Activated CD4-positive, alpha-beta T cell treated with anti-CD3 and anti-CD28 coated beads, Interleukin-2, amount 10 ng/mL, durations not matched to agents 7 days and 5 days (primary cell): Measurements from ENCODE around the gene THOC1. TPM values are rescaled to one million over a fixed set of nuclear protein-coding genes. Genes with fewer than 3 reads are reported as not detected.
"Not testable (repeated sequence)": the region's sequence is repeated elsewhere in the genome, so short reads cannot be mapped to it uniquely, and the experiment has no call there.

Experiments used
- CTCF ChIA-PET: fragments of 350-600 bp; sonication (Branson Sonifier 250); formaldehyde crosslinking; loops from one replicate; lab custom pipeline; 2021; ENCODE audit warnings: antibody characterized with exemption; lab: Charles Lee
- POLR2A ChIA-PET: fragments of 350-600 bp; sonication (Branson Sonifier 250); formaldehyde crosslinking; loops from one replicate; lab custom pipeline; 2021; ENCODE audit warnings: antibody characterized with exemption; lab: Charles Lee
- DNase-seq: peaks from one replicate; pipeline ENCODE4 v3.0.0-alpha.2; 2020
- H3K27ac Mint-ChIP-seq: one replicate; pipeline ENCODE4 v1.8.0; 2021; ENCODE audit warnings: mild to moderate bottlenecking, moderate library complexity, mixed read lengths
- H3K27me3 Mint-ChIP-seq: one replicate; pipeline ENCODE4 v1.8.0; 2021; ENCODE audit warnings: mixed read lengths
- H3K36me3 Mint-ChIP-seq: one replicate; pipeline ENCODE4 v1.8.0; 2021; ENCODE audit warnings: low read depth, mixed read lengths
- H3K4me1 Mint-ChIP-seq: one replicate; pipeline ENCODE4 v1.8.0; 2021; ENCODE audit warnings: mixed read lengths
- H3K4me3 Mint-ChIP-seq: one replicate; pipeline ENCODE4 v1.8.0; 2021; ENCODE audit warnings: mild to moderate bottlenecking, moderate library complexity, mixed read lengths
- H3K9me3 Mint-ChIP-seq: one replicate; pipeline ENCODE4 v1.8.0; 2021; ENCODE audit warnings: mixed read lengths
- total RNA-seq, 2 experiments: library from RNA; stranded (reverse); gene quantifications; one replicate each; pipeline ENCODE4 v1.2.3, GENCODE V29; 2021

Gene THOC1, protein sequence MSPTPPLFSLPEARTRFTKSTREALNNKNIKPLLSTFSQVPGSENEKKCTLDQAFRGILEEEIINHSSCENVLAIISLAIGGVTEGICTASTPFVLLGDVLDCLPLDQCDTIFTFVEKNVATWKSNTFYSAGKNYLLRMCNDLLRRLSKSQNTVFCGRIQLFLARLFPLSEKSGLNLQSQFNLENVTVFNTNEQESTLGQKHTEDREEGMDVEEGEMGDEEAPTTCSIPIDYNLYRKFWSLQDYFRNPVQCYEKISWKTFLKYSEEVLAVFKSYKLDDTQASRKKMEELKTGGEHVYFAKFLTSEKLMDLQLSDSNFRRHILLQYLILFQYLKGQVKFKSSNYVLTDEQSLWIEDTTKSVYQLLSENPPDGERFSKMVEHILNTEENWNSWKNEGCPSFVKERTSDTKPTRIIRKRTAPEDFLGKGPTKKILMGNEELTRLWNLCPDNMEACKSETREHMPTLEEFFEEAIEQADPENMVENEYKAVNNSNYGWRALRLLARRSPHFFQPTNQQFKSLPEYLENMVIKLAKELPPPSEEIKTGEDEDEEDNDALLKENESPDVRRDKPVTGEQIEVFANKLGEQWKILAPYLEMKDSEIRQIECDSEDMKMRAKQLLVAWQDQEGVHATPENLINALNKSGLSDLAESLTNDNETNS
- 10 to 100 TPM; 46.7 to 55.9 TPM for total RNA-seq

DNA sequence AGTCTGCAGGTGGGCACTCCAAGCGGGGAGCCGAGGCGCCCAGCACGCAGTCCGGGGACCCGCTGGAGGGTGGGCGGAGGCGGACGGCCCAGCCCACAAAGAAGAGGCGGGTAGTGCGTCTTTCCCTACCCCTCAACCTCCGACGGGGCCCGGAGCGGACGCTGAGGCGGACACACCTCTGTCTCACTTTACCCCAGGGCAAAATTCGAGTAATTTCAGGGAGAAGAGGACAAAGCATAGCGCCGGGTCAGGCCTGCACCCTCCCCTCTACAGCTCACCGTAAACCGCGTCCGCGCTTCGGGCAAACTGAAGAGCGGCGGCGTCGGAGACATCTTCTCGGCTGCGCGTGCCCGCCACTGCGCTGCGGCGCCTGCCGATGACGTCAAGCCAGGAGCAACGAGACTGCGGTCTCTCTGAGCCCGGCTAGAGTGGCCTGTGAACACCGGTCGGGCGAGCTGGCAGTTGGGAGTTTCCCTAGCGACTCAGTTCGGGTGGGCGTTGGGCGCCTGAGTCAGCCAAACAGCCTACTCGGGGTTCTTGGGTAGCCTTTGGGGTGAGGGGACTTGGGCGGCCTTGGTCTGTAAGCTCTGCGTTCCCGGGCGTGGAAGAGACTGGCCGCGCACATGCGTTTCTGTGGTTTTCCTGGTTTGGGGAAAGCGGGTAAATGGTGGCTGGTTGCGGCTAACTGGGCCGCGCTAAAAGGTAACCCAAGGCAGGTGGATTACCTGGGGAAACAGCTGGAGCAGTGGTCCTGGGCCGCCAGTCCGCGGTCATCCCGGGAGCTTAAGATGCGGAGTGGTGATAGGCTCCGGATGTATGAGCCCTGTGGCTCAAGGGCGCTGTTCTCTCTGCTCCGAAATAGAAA is at the start of gene THOC1:
Gene THOC1 (minus strand): TSS at position 360 of the 865 bp plus-strand sequence. CDS start 28 bp downstream, at position 332.
- peak within 1 kb of the TSS; percentile 99 for H3K27ac Mint-ChIP-seq
- peaks cover 32% of the 10 kb centered on the region for H3K4me1 Mint-ChIP-seq
- no peaks in the 10 kb centered on the region for H3K27me3 Mint-ChIP-seq
- no peaks in the 10 kb centered on the region for H3K9me3 Mint-ChIP-seq
- CTCF ChIA-PET, result interaction anchor here (0.5 to 1.4 kb wide), 4 partner anchors 9 to 25 kb away, joined by 3 to 5 read pairs (median 4); no protein-coding TSS in a partner anchor
- peak within 1 kb of the TSS; percentile 99 for H3K4me3 Mint-ChIP-seq
- POLR2A ChIA-PET, result interaction anchor here (0.7 to 1.2 kb wide), 2 partner anchors 14 to 32 kb away, joined by 3 to 4 read pairs; no protein-coding TSS in a partner anchor
- H3K36me3 Mint-ChIP-seq, result peaks cover 14% of the 10 kb centered on the region
- peak; percentile 94 for DNase-seq

DNA sequence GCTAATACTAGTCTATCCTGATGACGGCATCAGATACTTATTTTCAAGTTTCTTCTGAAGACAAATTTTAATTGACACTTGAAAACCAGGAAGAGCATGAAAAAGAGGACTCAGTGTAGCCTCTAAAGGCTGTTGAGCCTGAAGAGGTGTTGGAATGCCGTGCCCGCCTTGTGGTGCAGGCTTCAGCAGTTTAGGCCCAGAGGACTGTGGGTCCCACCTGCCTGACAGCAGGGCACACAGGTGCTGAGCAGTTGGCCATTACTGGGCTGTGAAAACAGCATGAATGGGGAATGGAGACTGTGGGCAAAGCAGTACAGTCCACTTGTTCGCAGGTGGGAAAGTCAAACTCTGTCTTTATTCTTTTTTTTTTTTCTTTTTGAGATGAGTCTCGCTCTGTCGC is 49.8 kb upstream of the THOC1 start:
- Mint-ChIP-seq H3K4me1 (peaks cover 7% of the 10 kb centered on the region), H3K4me3 (no peak overlapping the region), H3K27ac (no peak overlapping the region), H3K27me3 (peaks cover 3% of the 10 kb centered on the region), H3K36me3 (no peaks in the 10 kb centered on the region), H3K9me3 (no peaks in the 10 kb centered on the region)
- ChIA-PET POLR2A (no interaction called here), CTCF (no interaction called here)
- DNase-seq, result no peak

DNA sequence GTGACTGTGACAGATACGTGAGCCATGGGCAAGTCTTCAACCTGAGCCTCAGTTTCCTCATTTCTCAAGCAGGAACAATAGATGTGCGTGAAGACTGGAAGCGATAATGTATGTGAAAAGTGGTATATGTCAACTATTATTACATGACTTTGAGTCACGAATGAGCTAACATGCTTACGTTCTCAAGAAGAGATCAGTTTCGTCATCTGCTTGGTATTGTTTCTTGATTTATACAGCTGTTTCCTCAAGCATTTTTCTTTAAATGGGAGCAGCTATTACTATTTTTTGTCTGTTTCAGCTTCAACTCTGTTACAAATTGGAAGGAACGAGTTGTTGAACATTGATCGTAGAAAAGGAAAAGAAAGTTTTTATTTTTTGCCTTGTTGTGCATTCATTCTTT is 48.5 kb upstream of the THOC1 start:
- CTCF ChIA-PET, result interaction anchor here (1.3 kb wide), 1 partner anchor 20 kb away, joined by 3 read pairs; no protein-coding TSS in a partner anchor
- POLR2A ChIA-PET, result no interaction called here

DNA sequence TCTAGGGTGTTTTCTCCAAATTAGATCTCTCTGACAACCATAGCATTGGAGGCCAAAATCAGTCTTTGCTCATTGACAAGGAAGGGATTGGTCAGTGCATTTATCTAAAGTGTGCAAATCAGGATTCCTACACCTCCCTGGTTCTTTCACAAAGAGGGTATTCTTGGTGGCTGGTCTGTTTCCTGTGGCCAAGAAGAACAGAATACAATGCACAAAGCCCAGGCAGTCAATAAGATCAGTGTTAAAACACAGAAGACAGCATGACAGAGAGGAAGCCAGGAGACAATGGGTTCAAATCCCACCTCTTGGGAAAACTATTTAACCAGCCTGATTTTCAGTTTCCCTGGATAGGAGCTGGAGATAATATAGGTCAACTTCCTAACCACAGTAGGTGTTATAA is 46.1 kb upstream of the THOC1 start:
- peaks cover 2% of the 10 kb centered on the region for H3K27me3 Mint-ChIP-seq
- DNase-seq, result no peak
- CTCF ChIA-PET, result interaction anchor here (0.9 kb wide), 1 partner anchor 17 kb away, joined by 3 read pairs; no protein-coding TSS in a partner anchor
- no peak overlapping the region for H3K4me3 Mint-ChIP-seq
- no peaks in the 10 kb centered on the region for H3K4me1 Mint-ChIP-seq
- H3K36me3 Mint-ChIP-seq, result no peaks in the 10 kb centered on the region
- H3K27ac Mint-ChIP-seq, result no peak overlapping the region
- POLR2A ChIA-PET, result no interaction called here
- no peaks in the 10 kb centered on the region for H3K9me3 Mint-ChIP-seq

More for the DNA sequence above, 48.5 kb upstream of the THOC1 start:
- Mint-ChIP-seq H3K27me3 (peaks cover 3% of the 10 kb centered on the region), H3K9me3 (no peaks in the 10 kb centered on the region), H3K4me3 (no peak overlapping the region), H3K4me1 (no peaks in the 10 kb centered on the region), H3K27ac (no peak overlapping the region), H3K36me3 (no peaks in the 10 kb centered on the region)
- DNase-seq, result no peak

DNA sequence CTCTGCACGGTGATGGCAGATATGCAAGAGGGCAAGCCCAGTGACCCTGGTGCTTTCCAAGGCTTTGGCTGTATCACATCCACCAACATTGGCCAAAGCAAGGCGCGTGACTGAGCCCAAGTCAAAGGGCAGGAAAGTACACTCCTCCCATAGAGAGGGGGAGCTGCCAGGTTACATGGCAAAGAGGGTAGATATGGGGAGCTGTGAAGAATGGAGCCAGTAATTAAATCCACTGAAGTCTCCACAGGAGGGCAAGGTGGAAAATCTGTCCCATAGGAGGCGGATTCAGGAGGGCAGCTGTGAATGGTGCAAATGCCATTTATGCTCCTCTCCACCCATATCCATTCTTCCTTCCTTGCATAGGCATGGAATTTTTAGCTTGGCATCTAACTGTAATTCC is 44.6 kb upstream of the THOC1 start:
- Mint-ChIP-seq H3K27ac (no peak overlapping the region), H3K9me3 (no peaks in the 10 kb centered on the region), H3K27me3 (peaks cover 2% of the 10 kb centered on the region), H3K36me3 (no peaks in the 10 kb centered on the region), H3K4me3 (no peak overlapping the region), H3K4me1 (no peaks in the 10 kb centered on the region)
- POLR2A ChIA-PET, result no interaction called here
- CTCF ChIA-PET, result no interaction called here
- DNase-seq, result no peak

DNA sequence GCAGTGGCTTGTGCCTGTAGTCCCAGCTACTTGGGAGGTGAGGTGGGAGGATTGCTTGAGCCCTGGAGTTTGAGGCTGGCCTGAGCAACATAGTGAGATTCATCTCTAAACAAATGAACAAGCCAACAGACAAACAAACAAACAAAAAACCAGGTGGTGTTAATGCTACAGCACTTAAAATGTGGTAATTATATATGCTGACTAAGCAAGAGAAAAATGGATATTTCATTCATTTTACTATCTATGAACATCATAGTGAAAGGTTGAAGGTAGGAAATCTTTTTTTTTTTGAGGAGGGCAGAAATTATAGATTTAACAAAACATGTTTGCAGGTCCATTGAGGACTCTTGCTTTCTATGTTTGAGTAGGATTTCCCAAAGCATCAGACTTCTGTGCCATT is 42.2 kb upstream of the THOC1 start:
- Mint-ChIP-seq H3K36me3 (no peaks in the 10 kb centered on the region), H3K27ac (no peak overlapping the region), H3K27me3 (peaks cover 2% of the 10 kb centered on the region), H3K4me1 (no peaks in the 10 kb centered on the region), H3K4me3 (no peak overlapping the region), H3K9me3 (no peaks in the 10 kb centered on the region)
- no peak for DNase-seq
- POLR2A ChIA-PET, result no interaction called here
- CTCF ChIA-PET, result no interaction called here

DNA sequence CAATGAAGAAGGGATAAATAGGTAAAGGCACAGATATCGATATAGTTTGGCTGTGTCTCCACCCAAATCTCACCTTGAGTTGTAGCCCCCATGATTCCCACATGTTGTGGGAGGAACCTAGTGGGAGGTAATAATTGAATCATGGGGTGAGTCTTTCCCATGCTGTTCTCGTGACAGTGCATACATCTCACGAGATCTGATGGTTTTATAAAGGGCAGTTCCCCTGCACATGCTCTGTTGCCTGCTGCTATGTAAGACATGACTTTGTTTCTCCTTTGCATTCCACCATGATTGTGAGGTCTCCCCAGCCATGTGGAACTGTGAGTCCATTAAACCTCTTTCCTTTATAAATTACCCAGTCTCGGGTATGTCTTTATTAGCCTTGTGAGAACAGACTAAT is 40.2 kb upstream of the THOC1 start:
- H3K4me1 Mint-ChIP-seq, result not testable (repeated sequence)

DNA sequence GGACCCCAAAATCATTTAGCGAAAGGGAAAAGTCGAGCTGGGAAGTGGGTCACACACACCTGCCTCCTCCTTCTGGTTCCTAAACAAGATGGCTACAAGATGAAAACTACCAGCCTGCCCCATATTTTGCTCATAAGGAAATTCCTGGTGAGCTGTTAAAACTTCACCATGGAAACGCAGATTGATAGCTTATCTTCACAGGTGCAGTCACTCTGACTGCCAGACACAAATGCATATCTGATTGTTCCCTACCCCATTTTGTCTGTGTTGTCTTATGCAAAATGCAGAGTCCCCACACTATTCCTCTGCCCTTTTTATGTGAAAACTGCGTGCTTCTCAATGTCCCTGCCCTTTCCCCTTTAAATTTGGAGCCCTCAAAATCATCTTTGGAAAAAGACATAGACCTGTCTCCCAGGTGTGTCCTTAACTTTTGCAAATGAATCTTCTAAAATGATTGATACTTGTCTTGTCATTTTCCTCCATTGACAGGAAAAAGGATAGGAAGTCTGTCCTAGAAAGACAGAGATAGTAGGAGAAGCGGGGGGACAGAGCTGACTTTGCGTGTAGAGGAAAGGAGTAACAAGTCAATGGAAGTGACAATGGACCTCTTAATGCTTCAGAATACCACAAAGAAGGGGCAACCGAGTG is 38.9 kb upstream of the THOC1 start:
- no peaks in the 10 kb centered on the region for H3K36me3 Mint-ChIP-seq
- POLR2A ChIA-PET, result no interaction called here
- peaks cover 2% of the 10 kb centered on the region for H3K27me3 Mint-ChIP-seq
- H3K9me3 Mint-ChIP-seq, result no peaks in the 10 kb centered on the region
- H3K27ac Mint-ChIP-seq, result no peak overlapping the region
- CTCF ChIA-PET, result no interaction called here
- DNase-seq, result no peak
- H3K4me1 Mint-ChIP-seq, result no peaks in the 10 kb centered on the region
- no peak overlapping the region for H3K4me3 Mint-ChIP-seq

More for the DNA sequence above, 40.2 kb upstream of the THOC1 start:
- H3K27ac Mint-ChIP-seq, H3K9me3 Mint-ChIP-seq, DNase-seq, H3K36me3 Mint-ChIP-seq, H3K4me3 Mint-ChIP-seq, CTCF ChIA-PET, POLR2A ChIA-PET, H3K27me3 Mint-ChIP-seq: not testable (repeated sequence)

DNA sequence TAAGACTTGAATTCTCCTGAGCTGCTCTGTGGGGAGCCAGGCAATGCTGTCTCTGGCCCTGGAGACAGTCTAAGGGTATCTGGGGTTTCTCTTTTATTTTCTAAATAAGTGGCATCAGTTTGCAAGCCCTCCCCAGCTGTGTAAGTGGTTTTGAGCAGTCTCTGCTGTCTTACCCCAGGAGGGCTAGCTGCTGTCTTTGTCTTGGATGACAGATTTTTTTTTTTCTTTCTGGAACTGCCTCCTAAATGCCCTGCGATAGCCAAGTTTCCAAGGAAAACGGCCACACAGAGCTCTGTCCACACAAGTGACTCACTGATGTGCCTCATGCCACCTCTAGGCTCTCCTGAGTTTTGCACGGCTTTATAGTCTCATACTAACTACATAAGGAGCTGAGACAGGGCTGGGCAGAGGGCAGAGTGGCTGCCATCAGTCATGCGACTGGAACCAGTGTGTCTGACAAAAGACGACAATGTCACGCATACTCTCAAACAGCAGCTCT is 37.2 kb upstream of the THOC1 start:
- POLR2A ChIA-PET, result interaction anchor here (0.5 kb wide), 1 partner anchor 9 kb away, joined by 4 read pairs; no protein-coding TSS in a partner anchor
- H3K27ac Mint-ChIP-seq, result no peak overlapping the region

DNA sequence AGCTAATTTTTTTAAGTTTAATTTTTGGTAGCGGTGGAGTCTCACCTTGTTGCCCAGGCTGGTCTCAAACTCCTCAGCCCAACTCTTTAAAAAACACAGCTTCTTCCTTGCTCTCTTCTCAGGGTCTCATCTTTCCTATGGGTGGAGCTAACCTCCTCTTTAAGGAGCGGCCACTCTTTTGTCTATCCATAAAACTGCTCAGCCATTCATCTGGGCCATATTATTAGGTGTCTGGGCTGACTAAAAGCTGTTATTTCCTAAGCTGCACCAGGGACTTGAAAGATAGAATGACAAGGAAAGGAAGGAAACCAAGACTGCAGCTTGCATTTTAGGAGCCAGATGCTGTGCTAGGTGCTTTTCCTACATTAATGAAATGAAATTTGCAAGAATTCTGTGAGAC is 35.8 kb upstream of the THOC1 start:
- no peak for DNase-seq
- Mint-ChIP-seq H3K4me1 (no peaks in the 10 kb centered on the region), H3K9me3 (no peaks in the 10 kb centered on the region), H3K27ac (no peak overlapping the region), H3K27me3 (peaks cover 5% of the 10 kb centered on the region), H3K4me3 (no peak overlapping the region), H3K36me3 (no peaks in the 10 kb centered on the region)
- POLR2A ChIA-PET, result no interaction called here
- CTCF ChIA-PET, result no interaction called here

More for the DNA sequence above, 37.2 kb upstream of the THOC1 start:
- no peak overlapping the region for H3K4me3 Mint-ChIP-seq
- peaks cover 3% of the 10 kb centered on the region for H3K27me3 Mint-ChIP-seq
- no peaks in the 10 kb centered on the region for H3K4me1 Mint-ChIP-seq
- CTCF ChIA-PET, result no interaction called here
- no peaks in the 10 kb centered on the region for H3K36me3 Mint-ChIP-seq
- no peaks in the 10 kb centered on the region for H3K9me3 Mint-ChIP-seq
- no peak for DNase-seq

DNA sequence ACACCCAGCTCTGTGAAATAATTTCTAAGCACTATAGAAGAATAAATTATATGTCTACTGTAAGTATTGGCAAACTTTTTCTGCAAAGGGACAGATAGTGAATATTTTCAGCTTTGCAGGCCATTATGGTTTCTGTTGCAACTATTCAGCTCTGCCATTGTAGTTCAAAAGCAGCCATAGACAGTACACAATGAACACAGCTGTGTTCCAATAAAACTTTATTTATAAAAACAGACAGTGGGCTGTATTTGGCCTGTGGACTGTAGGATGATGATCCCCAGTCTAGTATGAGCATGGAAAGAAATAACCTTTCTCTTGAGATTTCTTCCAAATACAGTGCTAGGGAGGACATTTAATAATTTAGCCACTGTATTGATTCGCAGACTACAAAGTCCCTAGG is 35.2 kb upstream of the THOC1 start:
- Mint-ChIP-seq H3K27ac (no peak overlapping the region), H3K27me3 (peaks cover 5% of the 10 kb centered on the region), H3K4me1 (no peaks in the 10 kb centered on the region), H3K4me3 (no peak overlapping the region), H3K36me3 (no peaks in the 10 kb centered on the region), H3K9me3 (no peaks in the 10 kb centered on the region)
- CTCF ChIA-PET, result no interaction called here
- POLR2A ChIA-PET, result no interaction called here
- DNase-seq, result no peak

DNA sequence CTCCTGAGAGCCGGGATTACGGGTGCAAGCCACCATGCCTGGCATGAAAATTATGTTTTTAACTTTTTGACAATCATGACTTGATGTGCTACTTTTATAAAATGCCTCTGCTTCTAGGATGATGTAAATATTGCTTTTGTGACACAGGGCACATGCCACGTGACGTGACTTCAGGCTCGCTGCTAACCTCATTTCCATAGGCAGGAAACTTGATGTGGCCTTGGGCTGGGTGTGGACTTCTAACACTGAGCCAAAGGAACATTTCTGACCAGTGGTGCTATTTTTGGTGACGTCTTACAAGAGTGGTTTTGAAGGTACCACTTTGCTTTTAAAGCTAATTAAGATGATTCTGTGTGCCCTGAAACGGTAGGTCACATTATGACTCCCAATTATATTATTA is 34.2 kb upstream of the THOC1 start:
- H3K27ac Mint-ChIP-seq, result no peak overlapping the region
- peaks cover 5% of the 10 kb centered on the region for H3K27me3 Mint-ChIP-seq
- no peak overlapping the region for H3K4me3 Mint-ChIP-seq
- ChIA-PET CTCF (no interaction called here), POLR2A (no interaction called here)
- no peak for DNase-seq
- no peaks in the 10 kb centered on the region for H3K36me3 Mint-ChIP-seq
- H3K9me3 Mint-ChIP-seq, result no peaks in the 10 kb centered on the region
- no peaks in the 10 kb centered on the region for H3K4me1 Mint-ChIP-seq
